ENCODE results near the gene TUBA1C.

- TF ChIP-seq, protein P1, sequence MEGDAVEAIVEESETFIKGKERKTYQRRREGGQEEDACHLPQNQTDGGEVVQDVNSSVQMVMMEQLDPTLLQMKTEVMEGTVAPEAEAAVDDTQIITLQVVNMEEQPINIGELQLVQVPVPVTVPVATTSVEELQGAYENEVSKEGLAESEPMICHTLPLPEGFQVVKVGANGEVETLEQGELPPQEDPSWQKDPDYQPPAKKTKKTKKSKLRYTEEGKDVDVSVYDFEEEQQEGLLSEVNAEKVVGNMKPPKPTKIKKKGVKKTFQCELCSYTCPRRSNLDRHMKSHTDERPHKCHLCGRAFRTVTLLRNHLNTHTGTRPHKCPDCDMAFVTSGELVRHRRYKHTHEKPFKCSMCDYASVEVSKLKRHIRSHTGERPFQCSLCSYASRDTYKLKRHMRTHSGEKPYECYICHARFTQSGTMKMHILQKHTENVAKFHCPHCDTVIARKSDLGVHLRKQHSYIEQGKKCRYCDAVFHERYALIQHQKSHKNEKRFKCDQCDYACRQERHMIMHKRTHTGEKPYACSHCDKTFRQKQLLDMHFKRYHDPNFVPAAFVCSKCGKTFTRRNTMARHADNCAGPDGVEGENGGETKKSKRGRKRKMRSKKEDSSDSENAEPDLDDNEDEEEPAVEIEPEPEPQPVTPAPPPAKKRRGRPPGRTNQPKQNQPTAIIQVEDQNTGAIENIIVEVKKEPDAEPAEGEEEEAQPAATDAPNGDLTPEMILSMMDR (IDR thresholded peaks at IDR 0.05; ENCODE audit: insufficient read depth, low read length, poor library complexity, severe bottlenecking), result no peak
- no peak for TF ChIP-seq EZH2phosphoT487 (conservative IDR thresholded peaks at IDR 0.05; ENCODE audit: low read length)
Measured at GRCh38 chr12:49227713-49228112, 37.2 kb upstream of the TUBA1C start.
